ENCODE results near the gene MAP7. TPM values are rescaled to one million over a fixed set of nuclear protein-coding genes. Genes with fewer than 3 reads are reported as not detected.

The MAP7 gene
- total and polyA plus RNA-seq, 9 of the 15 experiments (the other 6 are each of a cell fraction or from before 2014, with no cell fraction given): 0.76 to 7.7 (median 3.9) TPM

DNA sequence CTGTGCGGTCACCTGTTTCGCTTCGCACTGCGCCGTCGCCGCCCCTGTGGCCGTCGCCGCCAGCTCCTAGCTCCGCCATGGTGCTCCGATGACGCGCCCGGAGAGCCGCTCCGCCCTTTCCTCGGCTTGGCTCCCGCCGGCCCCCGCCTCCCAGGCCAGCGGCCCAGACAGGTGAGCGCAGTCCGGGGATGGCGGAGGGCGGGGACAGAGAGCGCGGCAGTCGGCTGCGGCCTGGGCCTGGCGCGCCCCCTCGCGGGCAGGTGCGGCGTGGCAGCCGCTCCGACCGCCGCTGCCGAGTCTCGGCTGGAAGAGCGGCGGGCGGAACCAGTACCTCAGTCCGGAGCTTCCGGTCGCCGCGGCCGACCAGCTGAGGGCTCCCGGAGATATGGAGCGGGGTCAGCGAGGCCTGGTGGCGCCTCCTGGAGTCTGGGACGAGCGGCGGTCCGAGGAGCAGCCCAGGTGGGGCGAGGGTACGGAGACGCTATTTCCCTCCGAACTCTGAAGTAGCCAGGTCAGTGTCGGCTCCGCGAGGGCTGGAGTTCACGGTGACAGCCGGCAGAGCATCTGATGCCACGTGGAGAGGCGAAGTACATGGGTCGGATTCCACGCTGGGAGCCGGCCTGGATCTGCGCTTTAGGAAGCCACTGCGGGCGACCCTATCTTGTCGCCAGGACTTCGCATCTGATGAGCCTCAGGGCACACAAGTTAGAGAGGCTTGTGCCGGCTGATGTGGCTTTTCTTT is at the start of gene MAP7 (continued):
- TF ChIP-seq PREB (CRISPR knock-in tag; IDR thresholded peaks at IDR 0.05) (peak; percentile 96; the same call in 1 of the 2 replicates), CBFA2T2 (conservative IDR thresholded peaks at IDR 0.05) (no peak), RNF2 (IDR thresholded peaks at IDR 0.05) (no peak), JUNB (CRISPR knock-in tag; conservative IDR thresholded peaks at IDR 0.05) (no peak), GATAD2A (IDR thresholded peaks at IDR 0.05) (peak; percentile 68; the same call in 1 of the 2 replicates), PCBP1 (IDR thresholded peaks at IDR 0.05; ENCODE audit: low read depth, low read length, poor library complexity, severe bottlenecking) (peak; percentile 87), HMGXB4 (CRISPR knock-in tag; IDR thresholded peaks at IDR 0.05) (peak; percentile 72; the same call in 1 of the 2 replicates), MECOM (CRISPR knock-in tag; IDR thresholded peaks at IDR 0.05) (peak; percentile 52; the same call in 1 of the 2 replicates), KLF1 (tag; IDR thresholded peaks at IDR 0.05) (peak; percentile 75; the same call in 1 of the 2 replicates), U2AF1 (optimal IDR thresholded peaks at IDR 0.05; ENCODE audit: low read depth, low read length) (no peak), JUND (IDR thresholded peaks at IDR 0.05; ENCODE audit: borderline replicate concordance, low read depth, low read length) (peak; percentile 56; the same call in 1 of the 2 replicates), JUND (tag; IDR thresholded peaks at IDR 0.05; ENCODE audit: borderline replicate concordance, low read depth, low read length) (peak; percentile 45; the same call in 1 of the 3 replicates), FIP1L1 (IDR thresholded peaks at IDR 0.05; ENCODE audit: low read depth, low read length, poor library complexity, severe bottlenecking) (peak; percentile 84), SRSF3 (IDR thresholded peaks at IDR 0.05; ENCODE audit: insufficient read depth, low read length) (no peak), YY1 (IDR thresholded peaks at IDR 0.05; ENCODE audit: borderline replicate concordance in 1 of 3, control insufficient read depth in 1 of 3, extremely low read depth in 1 of 3, insufficient read depth in 3 of 3, insufficient read length in 1 of 3, insufficient replicate concordance in 2 of 3, low read depth in 1 of 3, low read length in 2 of 3) (peak in 2 of 3 experiments; percentile 40 to 83), EGR1 (conservative IDR thresholded peaks at IDR 0.05) (no peak)
- TF ChIP-seq, protein P1, sequence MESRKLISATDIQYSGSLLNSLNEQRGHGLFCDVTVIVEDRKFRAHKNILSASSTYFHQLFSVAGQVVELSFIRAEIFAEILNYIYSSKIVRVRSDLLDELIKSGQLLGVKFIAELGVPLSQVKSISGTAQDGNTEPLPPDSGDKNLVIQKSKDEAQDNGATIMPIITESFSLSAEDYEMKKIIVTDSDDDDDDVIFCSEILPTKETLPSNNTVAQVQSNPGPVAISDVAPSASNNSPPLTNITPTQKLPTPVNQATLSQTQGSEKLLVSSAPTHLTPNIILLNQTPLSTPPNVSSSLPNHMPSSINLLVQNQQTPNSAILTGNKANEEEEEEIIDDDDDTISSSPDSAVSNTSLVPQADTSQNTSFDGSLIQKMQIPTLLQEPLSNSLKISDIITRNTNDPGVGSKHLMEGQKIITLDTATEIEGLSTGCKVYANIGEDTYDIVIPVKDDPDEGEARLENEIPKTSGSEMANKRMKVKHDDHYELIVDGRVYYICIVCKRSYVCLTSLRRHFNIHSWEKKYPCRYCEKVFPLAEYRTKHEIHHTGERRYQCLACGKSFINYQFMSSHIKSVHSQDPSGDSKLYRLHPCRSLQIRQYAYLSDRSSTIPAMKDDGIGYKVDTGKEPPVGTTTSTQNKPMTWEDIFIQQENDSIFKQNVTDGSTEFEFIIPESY (CRISPR knock-in tag; IDR thresholded peaks at IDR 0.05): peak; percentile 69
- TF ChIP-seq, protein P2, sequence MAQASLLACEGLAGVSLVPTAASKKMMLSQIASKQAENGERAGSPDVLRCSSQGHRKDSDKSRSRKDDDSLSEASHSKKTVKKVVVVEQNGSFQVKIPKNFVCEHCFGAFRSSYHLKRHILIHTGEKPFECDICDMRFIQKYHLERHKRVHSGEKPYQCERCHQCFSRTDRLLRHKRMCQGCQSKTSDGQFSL (CRISPR knock-in tag; IDR thresholded peaks at IDR 0.05): no peak
- TF ChIP-seq, protein P2 (tag; IDR thresholded peaks at IDR 0.05): no peak
- TF ChIP-seq, protein P3, sequence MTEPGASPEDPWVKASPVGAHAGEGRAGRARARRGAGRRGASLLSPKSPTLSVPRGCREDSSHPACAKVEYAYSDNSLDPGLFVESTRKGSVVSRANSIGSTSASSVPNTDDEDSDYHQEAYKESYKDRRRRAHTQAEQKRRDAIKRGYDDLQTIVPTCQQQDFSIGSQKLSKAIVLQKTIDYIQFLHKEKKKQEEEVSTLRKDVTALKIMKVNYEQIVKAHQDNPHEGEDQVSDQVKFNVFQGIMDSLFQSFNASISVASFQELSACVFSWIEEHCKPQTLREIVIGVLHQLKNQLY (CRISPR knock-in tag; conservative IDR thresholded peaks at IDR 0.05): no peak
